ENCODE results near the gene AHSG. TPM values are rescaled to one million over a fixed set of nuclear protein-coding genes. Genes with fewer than 3 reads are reported as not detected.
A peak's percentile ranks its signal among the peaks of the same experiment; 100 is the strongest.

The AHSG gene
- total RNA-seq, 6 experiments from 2014 or later, result 718 to 1,905 (median 1,079) TPM

DNA sequence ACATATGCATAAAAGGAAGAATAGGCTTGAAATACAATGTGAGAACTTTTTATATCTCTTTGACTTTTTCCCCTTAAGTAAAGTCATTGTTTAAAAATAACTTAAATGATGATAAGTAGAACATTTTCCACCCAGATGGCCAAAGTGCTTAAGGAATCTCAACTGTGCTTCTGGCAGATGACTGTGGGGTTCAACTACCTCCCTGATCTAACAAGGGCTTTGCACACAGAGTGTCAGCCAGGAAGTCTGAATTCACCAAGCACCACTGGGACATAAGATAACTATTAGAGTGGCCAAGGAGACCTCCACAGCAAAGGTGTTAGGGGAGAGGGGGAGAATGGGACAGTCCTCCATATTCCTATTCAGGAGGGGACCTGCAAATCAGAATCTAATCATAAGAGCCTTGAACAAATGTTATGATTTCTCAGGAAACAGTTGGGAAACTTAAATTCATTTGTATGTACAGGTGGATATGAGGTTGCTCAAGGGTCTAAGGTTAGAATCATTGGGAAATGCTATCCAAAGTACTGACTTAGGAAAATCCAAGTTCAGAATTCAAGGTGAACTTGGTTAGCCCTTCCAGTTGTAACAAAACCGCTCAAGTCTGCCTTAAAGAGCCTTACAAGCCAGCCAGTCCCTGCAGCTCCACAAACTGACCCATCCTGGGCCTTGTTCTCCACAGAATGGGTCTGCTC lies 27.1 kb downstream of the AHSG start, which contains the start of gene FETUB:
FETUB (plus strand) TSS at position 622 of the 695 bp plus-strand sequence; CDS start at position 684, 62 bp downstream.
- Histone ChIP-seq H3K9me3 (no peaks in the 10 kb centered on the region), H3K27ac (peak within 1 kb of the TSS; percentile 73 to 87 (median 77)), H3K4me3 (peak within 1 kb of the TSS; percentile 20 to 70 (median 48)), H3K4me1 (peaks cover 0 to 53% (median 12%) of the 10 kb centered on the region in 4 donors), H3K27me3 (no peaks in the 10 kb centered on the region), H3K36me3 (peaks cover 0 to 1% (median 0%) of the 10 kb centered on the region in 4 donors)
- no CpG with 5 or more reads among the region's 1 CpG for WGBS (ENCODE audit: insufficient coverage, low coverage, low lambda C conversion rate, missing lambda C conversion rate)
- no peak for TF ChIP-seq POLR2A (IDR thresholded peaks at IDR 0.05)
- TF ChIP-seq, protein P1, sequence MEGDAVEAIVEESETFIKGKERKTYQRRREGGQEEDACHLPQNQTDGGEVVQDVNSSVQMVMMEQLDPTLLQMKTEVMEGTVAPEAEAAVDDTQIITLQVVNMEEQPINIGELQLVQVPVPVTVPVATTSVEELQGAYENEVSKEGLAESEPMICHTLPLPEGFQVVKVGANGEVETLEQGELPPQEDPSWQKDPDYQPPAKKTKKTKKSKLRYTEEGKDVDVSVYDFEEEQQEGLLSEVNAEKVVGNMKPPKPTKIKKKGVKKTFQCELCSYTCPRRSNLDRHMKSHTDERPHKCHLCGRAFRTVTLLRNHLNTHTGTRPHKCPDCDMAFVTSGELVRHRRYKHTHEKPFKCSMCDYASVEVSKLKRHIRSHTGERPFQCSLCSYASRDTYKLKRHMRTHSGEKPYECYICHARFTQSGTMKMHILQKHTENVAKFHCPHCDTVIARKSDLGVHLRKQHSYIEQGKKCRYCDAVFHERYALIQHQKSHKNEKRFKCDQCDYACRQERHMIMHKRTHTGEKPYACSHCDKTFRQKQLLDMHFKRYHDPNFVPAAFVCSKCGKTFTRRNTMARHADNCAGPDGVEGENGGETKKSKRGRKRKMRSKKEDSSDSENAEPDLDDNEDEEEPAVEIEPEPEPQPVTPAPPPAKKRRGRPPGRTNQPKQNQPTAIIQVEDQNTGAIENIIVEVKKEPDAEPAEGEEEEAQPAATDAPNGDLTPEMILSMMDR (IDR thresholded peaks at IDR 0.05), result no peak
- intact Hi-C loops (cut with DNase I), result loop anchor here in 1 of 2 donors (10.0 kb wide), 1 partner anchor 95 kb away; no protein-coding TSS in a partner anchor
- DNase-seq (no peak), ATAC-seq (peak; percentile 33 to 69 (median 48))

GRCh38 chr3:186640473-186640818 lies 27.6 kb downstream of the AHSG start:
- H3K4me1 ChIP-seq, result peaks cover 0 to 52% (median 10%) of the 10 kb centered on the region in 4 donors
- TF ChIP-seq, protein P1 (IDR thresholded peaks at IDR 0.05), result no peak
- TF ChIP-seq POLR2A (IDR thresholded peaks at IDR 0.05), result no peak
- intact Hi-C loops (cut with DNase I), result no loop called here
- H3K9me3 ChIP-seq, result no peaks in the 10 kb centered on the region
- ATAC-seq (peak; percentile 51 to 71 (median 68)), DNase-seq (peak in 2 of 3 donors; percentile 64 to 67)
- peak overlapping the region; percentile 20 to 70 (median 48) for H3K4me3 ChIP-seq
- WGBS (ENCODE audit: insufficient coverage, low coverage, low lambda C conversion rate, missing lambda C conversion rate), result 31% methylated on average over 7 of the region's 9 CpGs
- peak overlapping the region; percentile 73 to 87 (median 77) for H3K27ac ChIP-seq
- H3K27me3 ChIP-seq, result no peaks in the 10 kb centered on the region
- peaks cover 0 to 6% (median 0%) of the 10 kb centered on the region in 4 donors for H3K36me3 ChIP-seq

GRCh38 chr3:186640929-186641328 lies 28.1 kb downstream of the AHSG start:
- DNase-seq (no peak), ATAC-seq (peak; percentile 4 to 33 (median 19))
- H3K27me3 ChIP-seq, result no peaks in the 10 kb centered on the region
- H3K4me1 ChIP-seq, result peaks cover 0 to 47% (median 8%) of the 10 kb centered on the region in 4 donors
- H3K4me3 ChIP-seq, result peak overlapping the region; percentile 20 to 70 (median 48)
- no peaks in the 10 kb centered on the region for H3K9me3 ChIP-seq
- peaks cover 0 to 9% (median 0%) of the 10 kb centered on the region in 4 donors for H3K36me3 ChIP-seq
- no peak for TF ChIP-seq POLR2A (IDR thresholded peaks at IDR 0.05)
- TF ChIP-seq, protein P1 (IDR thresholded peaks at IDR 0.05), result no peak
- intact Hi-C loops (cut with DNase I), result no loop called here
- H3K27ac ChIP-seq, result peak overlapping the region; percentile 73 to 87 (median 77)

DNA sequence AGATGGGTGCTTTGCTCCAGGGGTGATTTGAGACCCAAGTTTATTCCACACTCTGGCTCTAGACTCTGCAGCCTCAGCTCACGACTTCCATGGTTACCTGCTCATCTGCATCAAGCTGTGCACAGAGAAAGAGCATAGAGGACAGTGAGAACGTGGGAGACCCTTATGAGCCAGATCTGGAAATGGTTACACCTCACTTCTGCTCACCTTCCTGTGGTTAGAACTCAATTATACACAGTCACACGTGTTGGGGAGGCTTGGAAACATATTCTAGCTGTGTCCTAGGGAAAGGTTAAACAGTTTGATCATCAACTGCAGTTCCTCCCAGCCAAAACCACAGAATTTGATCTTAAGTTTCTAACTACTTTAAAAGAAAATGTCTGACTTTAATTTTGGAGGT lies 29.2 kb downstream of the AHSG start:
- peaks cover 0 to 37% (median 7%) of the 10 kb centered on the region in 4 donors for H3K4me1 ChIP-seq
- peak in 1 of 4 donors; percentile 3 for ATAC-seq

More for the DNA sequence above, 29.2 kb downstream of the AHSG start:
- TF ChIP-seq, protein P1 (IDR thresholded peaks at IDR 0.05), result no peak
- no peak for TF ChIP-seq POLR2A (IDR thresholded peaks at IDR 0.05)
- Histone ChIP-seq H3K27me3 (no peaks in the 10 kb centered on the region), H3K27ac (peak overlapping the region; percentile 73 to 87 (median 77)), H3K4me3 (peak overlapping the region; percentile 20 to 70 (median 48)), H3K9me3 (no peaks in the 10 kb centered on the region), H3K36me3 (peaks cover 0 to 20% (median 0%) of the 10 kb centered on the region in 4 donors)
- intact Hi-C loops (cut with DNase I), result no loop called here
- no peak for DNase-seq
- WGBS (ENCODE audit: insufficient coverage, low coverage, low lambda C conversion rate, missing lambda C conversion rate), result 15% methylated on average over 3 of the region's 3 CpGs
